Measurements from ENCODE around the gene POLR2E. TPM values are rescaled to one million over a fixed set of nuclear protein-coding genes. Genes with fewer than 3 reads are reported as not detected.

Gene POLR2E
- total RNA-seq, 4 donors from 2014 or later, result 118 to 263 (median 228) TPM

DNA sequence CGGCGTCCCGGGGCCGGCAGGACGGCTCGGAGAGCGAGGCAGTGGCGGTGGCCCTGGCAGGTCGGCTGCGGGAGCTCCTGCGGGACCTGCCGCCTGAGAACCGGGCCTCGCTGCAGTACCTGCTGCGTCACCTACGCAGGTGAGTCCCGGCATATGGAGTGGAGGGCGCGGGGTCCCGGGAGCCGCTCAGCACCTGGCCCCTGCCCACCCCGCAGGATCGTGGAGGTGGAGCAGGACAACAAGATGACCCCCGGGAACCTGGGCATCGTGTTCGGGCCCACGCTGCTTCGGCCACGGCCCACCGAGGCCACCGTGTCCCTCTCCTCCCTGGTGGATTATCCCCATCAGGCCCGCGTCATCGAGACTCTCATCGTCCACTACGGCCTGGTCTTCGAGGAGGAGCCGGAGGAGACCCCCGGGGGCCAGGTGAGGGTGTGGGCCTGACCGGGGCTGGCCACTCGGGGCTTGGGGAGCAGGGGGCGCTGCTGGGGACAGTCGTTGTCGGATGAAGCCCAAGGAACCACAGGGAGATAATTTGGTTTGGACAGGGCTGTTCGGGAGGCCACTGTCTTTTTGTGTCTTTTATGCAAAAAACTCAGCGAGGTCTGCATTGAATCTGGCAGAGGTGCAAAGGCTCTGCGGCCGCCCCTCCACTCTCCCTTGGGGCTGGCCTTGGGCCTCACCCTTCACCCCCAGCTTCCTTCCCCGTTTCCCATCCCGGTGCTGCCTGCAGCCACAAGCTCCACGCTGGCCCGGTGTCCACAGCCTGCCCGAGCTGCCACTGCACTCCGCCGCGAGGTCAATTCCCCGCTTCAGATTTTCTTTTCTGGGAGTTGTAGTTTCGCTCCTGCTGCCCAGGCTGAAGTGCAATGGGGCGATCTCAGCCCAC lies 12.0 kb downstream of the POLR2E start:
- in situ Hi-C loops (cut with MboI; ENCODE audit: low sequenced_read_pairs in 4 of 4), result no loop called here
- peak overlapping the region in 1 of 4 donors; percentile 31 for H3K4me3 ChIP-seq
- H3K36me3 ChIP-seq, result peaks cover 0 to 4% of the 10 kb centered on the region in 2 donors
- H3K27me3 ChIP-seq, result peaks cover 5 to 17% (median 10%) of the 10 kb centered on the region in 3 donors
- peaks cover 0 to 5% of the 10 kb centered on the region in 2 donors for H3K4me1 ChIP-seq
- TF ChIP-seq POLR2A (IDR thresholded peaks at IDR 0.05), result no peak
- TF ChIP-seq, protein P1, sequence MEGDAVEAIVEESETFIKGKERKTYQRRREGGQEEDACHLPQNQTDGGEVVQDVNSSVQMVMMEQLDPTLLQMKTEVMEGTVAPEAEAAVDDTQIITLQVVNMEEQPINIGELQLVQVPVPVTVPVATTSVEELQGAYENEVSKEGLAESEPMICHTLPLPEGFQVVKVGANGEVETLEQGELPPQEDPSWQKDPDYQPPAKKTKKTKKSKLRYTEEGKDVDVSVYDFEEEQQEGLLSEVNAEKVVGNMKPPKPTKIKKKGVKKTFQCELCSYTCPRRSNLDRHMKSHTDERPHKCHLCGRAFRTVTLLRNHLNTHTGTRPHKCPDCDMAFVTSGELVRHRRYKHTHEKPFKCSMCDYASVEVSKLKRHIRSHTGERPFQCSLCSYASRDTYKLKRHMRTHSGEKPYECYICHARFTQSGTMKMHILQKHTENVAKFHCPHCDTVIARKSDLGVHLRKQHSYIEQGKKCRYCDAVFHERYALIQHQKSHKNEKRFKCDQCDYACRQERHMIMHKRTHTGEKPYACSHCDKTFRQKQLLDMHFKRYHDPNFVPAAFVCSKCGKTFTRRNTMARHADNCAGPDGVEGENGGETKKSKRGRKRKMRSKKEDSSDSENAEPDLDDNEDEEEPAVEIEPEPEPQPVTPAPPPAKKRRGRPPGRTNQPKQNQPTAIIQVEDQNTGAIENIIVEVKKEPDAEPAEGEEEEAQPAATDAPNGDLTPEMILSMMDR (IDR thresholded peaks at IDR 0.05 in 4 of 5, conservative IDR thresholded peaks at IDR 0.05 in 1 of 5), result no peak
- DNase-seq (no peak), ATAC-seq (no peak)
- H3K9me3 ChIP-seq, result no peaks in the 10 kb centered on the region
- intact Hi-C loops (cut with DNase I; ENCODE audit: low total_unique reads), result no loop called here
- no peak overlapping the region for H3K27ac ChIP-seq

DNA sequence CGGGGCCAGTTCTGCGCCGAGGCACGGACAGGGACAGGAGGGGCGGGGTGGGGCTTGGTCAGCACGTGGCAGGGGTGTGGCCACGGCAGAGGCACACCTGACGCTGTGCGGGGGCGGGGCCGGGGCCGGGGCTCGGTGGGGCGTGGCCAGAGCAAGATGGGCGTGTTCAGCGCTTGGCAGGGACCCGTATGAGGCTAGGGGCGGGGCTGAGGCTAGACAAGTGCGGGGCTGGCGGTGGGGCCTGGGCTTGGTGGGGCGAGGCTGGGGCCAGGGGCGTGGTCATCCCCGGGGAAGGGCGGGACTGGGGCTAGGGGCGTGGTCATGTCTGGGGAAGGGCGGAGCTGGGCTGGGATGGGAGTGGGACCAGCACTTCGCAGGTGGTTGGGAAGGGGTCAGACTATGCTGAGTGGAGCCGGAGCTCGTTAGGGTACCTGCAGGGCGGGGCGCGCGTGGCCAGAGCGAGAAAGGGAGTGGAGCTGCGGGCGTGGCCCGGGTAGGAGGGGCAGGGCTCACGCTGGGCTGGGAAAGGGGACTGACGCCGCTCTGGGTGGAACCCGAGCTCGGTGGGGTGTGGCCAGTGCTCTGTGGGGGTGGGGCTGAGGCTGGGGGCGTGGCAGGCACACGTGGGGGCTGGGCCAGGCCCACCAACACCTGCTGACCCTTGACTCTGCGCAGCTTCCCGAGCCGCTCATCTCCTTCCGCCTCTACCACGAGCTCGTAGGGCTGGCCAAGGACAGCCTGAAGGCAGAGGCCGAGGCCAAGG lies 12.8 kb downstream of the POLR2E start:
- Histone ChIP-seq H3K4me1 (no peaks in the 10 kb centered on the region), H3K27ac (no peak overlapping the region), H3K9me3 (no peaks in the 10 kb centered on the region), H3K36me3 (no peaks in the 10 kb centered on the region), H3K27me3 (peaks cover 5 to 17% (median 10%) of the 10 kb centered on the region in 3 donors), H3K4me3 (peak overlapping the region in 2 of 4 donors; percentile 21 to 31)
- intact Hi-C loops (cut with DNase I; ENCODE audit: low total_unique reads), result no loop called here
- no peak for TF ChIP-seq POLR2A (IDR thresholded peaks at IDR 0.05)
- TF ChIP-seq, protein P1 (IDR thresholded peaks at IDR 0.05 in 4 of 5, conservative IDR thresholded peaks at IDR 0.05 in 1 of 5), result no peak
- in situ Hi-C loops (cut with MboI; ENCODE audit: low sequenced_read_pairs in 4 of 4), result no loop called here
- ATAC-seq (peak; percentile 31 to 43), DNase-seq (peak in 1 of 2 donors; percentile 50)

DNA sequence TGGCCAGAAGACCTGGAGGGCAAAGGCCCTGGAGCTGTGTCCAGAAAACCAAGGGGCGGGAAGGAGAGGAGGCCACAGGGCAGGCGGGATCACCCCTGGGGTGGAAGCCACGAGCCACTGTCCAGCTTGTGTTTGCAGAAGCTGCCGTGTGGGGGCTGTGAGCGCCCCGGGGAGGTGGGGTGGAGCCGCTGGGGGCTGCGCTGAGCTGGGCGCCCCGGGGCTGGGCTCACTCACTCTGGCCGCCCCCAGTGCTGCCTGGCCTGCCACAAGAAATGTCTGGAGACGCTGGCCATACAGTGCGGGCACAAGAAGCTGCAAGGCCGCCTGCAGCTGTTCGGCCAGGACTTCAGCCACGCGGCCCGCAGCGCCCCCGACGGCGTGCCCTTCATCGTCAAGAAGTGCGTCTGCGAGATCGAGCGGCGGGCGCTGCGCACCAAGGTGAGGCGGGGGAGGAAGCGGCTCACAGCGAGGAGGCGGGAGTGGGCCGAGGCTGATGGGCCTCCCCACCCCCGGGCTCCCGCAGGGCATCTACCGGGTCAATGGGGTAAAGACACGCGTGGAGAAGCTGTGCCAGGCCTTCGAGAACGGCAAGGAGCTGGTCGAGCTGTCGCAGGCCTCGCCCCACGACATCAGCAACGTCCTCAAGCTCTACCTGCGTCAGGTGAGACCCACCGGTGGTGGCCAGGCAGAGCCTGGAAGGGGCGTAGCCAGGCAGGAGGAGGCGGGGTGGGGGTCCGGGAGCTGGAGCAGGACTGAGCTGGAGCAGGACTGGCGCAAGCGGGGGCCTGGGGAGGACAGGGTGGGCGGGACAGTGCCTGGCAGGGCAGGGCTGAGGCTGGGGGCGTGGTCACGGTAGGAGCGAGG lies 13.6 kb downstream of the POLR2E start:
- Histone ChIP-seq H3K4me3 (no peak overlapping the region), H3K27ac (no peak overlapping the region)
- no peak for DNase-seq

More for the DNA sequence above, 13.6 kb downstream of the POLR2E start:
- H3K9me3 ChIP-seq, result no peaks in the 10 kb centered on the region
- ATAC-seq, result peak in 1 of 2 donors; percentile 10
- intact Hi-C loops (cut with DNase I; ENCODE audit: low total_unique reads) (no loop called here), in situ Hi-C loops (cut with MboI; ENCODE audit: low sequenced_read_pairs in 4 of 4) (no loop called here)
- H3K27me3 ChIP-seq, result peaks cover 5 to 17% (median 10%) of the 10 kb centered on the region in 3 donors
- no peak for TF ChIP-seq POLR2A (IDR thresholded peaks at IDR 0.05)
- TF ChIP-seq, protein P1 (IDR thresholded peaks at IDR 0.05 in 4 of 5, conservative IDR thresholded peaks at IDR 0.05 in 1 of 5), result no peak
- no peaks in the 10 kb centered on the region for H3K4me1 ChIP-seq
- H3K36me3 ChIP-seq, result no peaks in the 10 kb centered on the region
